Activated CD4-positive, alpha-beta T cell treated with anti-CD3 and anti-CD28 coated beads for 4 hours (primary cell): ENCODE data around the gene IST1.
"Not testable (repeated sequence)": the region's sequence is repeated elsewhere in the genome, so short reads cannot be mapped to it uniquely, and the experiment has no call there.

ENCODE experiments used
- DNase-seq, 2 donors: peaks; one replicate each; pipeline ENCODE4 v3.0.0-alpha.2; 2020

The IST1 gene

DNA sequence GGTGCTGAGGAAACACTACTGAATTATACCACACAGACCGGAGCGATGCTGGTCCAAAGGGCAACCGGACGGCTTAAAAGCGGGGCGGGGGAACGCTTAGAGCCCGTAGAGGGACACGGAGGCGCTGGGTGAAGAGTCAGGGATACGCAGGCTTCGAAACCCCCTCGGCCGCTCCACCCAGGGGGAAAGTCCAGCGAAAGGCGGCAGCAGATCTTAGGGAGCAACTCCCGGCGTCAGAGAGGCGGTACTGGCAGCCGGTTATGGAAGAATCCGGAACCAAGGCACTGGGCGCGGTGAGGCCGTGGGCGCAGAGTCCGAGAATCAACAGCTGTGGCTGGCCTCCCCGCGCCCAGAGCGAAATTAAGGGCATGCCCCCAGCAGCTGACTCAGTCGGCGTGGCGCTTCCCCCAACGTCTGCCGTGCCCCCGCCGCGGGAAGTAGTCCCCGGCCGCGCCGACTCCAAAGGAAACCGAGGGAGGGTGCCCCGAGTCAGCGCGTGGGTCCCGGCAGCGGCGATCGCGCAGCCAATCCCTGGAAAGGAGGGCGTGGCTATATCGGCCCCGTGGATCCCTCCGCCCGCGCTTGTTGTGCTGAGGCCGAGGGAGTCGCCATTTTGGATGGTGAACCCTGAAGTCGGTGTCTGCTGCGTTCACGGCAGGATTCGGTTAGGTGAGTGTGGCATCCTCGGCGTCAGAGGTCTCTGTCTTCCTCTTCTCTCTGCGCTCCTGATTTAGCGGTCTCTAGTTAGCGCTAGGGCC lies at the start of gene IST1:
Gene IST1 (plus strand): TSS at position 611 of the 758 bp plus-strand sequence. CDS start 20,110 bp downstream, outside the sequence.
- peak; percentile 97 to 98 for DNase-seq

- peak; percentile 88 to 92 for DNase-seq
Measured at GRCh38 chr16:71845639-71846430, 49.5 kb upstream of the IST1 start, which contains the start of gene ATXN1L. Gene ATXN1L (plus strand): TSS chr16:71845976. CDS start chr16:71849741, 3,765 bp downstream.

DNA sequence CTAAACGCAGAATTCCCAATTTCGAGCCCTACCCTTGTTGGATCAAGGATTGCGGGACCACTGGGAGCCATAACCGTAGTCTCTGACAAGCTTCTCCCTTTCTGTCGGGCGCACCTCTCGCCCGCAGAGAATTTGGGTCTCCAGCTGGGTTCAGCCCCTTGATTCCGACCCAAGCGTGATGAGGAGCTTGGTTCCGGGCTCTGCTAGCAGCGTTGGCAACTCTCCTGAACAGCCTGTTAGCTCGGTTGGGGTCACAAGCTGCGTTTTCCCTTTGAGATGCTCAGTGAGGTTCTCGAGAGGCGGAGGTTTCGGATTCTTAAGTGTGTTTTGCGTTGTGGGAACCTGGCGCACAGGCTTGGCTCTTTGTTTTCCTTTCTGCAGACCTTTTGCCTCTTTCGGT lies 48.9 kb upstream of the IST1 start:
- DNase-seq: no peak

- DNase-seq: no peak
Measured at GRCh38 chr16:71847096-71847495, 48.2 kb upstream of the IST1 start.

DNA sequence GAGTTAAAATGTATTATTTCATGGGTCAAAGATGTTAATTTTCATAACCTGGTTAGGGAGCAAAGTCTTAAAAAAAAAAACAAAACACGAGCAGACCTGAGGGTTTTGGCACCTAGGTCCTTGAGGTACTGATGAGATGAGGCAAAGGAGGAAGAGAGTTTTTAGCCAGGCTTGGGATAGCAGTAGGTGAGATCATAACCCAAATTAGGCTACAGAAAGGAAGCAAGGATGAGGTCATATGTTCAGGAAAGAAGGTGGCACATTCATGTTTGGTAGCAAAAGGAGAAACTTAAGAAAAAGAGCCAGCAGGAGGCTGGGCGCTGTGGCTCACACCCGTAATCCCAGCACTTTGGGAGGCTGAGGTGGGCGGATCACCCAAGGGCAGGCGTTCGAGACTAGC lies 46.7 kb upstream of the IST1 start:
- DNase-seq: no peak

DNA sequence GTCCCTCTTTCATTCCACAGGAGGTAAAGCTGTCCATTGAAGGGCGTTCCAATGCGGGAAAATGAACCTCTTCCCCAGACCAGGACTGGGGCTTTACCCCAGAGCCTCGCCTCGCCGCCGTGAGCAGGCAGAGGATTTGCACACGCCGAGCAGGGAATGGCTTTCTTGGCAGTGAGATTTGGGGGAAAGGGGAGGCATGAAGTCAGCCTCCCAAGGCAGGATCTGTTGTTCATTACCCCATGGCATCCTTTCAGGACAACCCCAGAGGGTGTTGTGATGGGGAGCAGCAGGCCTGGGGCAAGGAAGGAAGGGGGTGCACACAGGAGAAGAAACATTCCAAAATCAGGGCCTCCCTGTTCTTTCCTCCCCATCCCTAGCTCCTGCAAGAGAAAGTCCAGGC lies 43.6 kb upstream of the IST1 start:
- no peak for DNase-seq

GRCh38 chr16:71852158-71852557 lies 43.2 kb upstream of the IST1 start:
- no peak for DNase-seq

DNA sequence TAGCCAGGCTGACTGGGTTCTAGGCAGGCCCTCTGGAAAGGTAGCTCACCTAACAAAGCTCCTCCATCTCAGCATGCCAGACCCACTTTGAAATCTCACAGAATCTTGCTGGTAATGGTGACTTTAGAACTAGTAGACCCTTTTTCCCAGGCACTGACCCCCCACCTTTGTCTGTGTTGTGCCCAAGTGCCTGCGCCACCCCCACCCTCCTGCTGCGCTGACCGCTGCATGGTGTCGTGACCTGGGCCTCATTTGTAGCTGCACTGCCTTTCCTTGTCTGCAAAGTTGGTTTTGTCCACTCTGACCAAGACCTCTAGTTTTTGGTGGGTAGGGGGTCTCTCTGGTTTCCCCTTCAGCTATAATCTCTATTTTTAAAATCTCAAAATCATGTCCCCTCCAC lies 42.8 kb upstream of the IST1 start:
- no peak for DNase-seq

DNA sequence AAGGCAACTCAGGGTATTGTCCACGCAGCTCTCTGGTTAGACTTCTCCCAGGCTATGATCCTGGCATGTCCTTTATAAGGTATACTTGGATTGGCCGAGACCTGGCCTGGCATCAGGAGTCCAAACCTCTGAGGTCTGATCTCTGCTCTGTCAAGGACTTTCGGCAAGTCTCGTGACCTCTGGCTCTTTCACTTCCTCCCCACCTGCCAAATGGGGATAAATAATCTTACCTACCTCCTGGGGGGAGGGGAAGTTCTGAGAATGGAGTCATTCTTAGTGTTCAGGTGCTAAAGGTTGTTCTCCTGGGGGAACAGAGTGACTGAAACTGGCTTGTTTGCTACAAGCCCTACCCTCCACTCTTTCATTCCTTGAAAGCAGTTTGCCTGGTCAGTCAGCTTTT lies 41.9 kb upstream of the IST1 start:
- no peak for DNase-seq

DNA sequence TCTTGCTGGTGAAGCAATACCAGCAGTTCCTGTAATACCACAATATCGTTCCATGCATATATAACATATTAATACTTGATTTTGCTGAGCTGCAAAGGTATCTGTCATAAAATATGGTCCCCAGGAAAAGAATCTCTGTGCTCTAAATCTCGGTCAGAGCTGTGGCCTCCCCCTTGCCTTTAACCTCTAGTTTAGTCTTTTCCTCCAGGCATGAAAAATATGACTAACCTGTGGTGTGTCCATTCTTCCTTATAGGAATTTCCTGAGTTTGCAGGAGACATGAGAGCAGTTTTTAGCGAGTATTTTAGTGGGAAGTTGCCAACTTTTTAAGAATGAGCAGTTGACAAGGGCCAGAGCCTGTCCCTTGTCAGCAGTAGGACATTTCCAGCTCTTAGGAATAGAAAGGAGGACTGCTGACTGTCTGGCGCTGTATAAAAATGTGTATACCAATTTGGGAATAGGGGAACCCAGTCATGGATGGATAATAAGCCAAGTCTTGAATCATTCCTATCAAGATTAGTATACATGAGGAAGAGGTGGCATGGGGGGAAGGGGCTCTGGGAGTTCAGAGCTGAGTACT lies 40.9 kb upstream of the IST1 start:
- DNase-seq: no peak

DNA sequence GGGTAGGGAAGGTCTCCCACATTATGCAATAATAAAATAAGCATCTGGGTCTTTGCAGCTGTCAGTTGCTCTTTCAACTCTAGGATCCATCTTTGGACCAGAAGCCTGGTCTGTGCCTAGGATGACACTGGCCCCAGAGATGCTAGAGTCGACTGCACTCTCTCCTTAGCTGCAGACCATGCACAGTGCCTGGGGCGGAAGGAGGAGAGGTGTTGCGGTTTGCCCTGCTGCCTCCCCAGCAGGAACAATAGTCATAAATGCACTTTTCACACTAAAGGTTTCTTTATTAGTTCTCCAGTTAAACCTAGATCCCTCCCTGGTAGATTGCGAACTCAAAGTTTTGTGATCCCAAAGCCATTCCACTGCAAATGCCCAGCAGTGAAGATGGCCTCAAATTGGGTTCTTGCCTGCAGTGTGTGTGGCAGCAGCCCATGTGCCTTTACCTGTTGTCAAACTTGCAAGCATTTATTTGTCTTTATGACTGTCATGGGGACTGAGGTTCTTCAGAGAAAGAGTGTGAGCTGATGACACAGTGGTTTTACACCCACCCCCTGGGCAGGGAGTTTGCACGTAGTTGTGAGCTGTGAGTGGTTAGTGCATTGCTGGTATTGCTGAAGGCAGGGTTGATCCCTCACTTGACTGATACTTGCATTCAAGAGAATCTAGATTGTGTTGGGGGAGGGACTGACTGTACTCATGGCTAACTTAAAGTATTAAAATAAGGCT lies 39.2 kb upstream of the IST1 start:
- DNase-seq: no peak

GRCh38 chr16:71859762-71860521 lies 35.4 kb upstream of the IST1 start:
- no peak for DNase-seq

GRCh38 chr16:71863995-71864394 lies 31.3 kb upstream of the IST1 start:
- DNase-seq: no peak

GRCh38 chr16:71865173-71865863 lies 30.0 kb upstream of the IST1 start:
- no peak for DNase-seq

GRCh38 chr16:71867175-71867574 lies 28.2 kb upstream of the IST1 start:
- not testable (repeated sequence) for DNase-seq

- DNase-seq: no peak
Measured at GRCh38 chr16:71867939-71868338, 27.4 kb upstream of the IST1 start.

DNA sequence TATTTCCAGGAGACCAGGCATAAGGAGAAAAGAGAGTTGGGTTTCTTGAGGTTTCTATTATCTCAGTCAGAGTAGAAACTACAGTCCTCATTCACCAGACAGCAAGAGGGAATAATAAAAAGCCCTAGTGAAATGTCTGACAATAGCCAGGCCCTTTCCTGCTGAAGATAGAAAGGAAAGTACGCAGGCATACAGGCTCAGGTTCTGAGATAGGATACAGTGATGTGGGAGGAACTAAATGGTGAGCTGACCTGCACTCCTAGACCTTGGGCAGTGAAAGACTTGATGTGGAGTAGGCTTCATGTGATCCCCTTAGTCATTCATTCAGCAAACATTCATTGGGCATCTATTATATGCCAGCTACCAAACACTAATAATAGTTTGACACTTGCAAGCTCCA lies 26.2 kb upstream of the IST1 start:
- DNase-seq: no peak

GRCh38 chr16:71870818-71871217 lies 24.5 kb upstream of the IST1 start:
- no peak for DNase-seq

GRCh38 chr16:71873199-71873598 lies 22.1 kb upstream of the IST1 start:
- DNase-seq: no peak

DNA sequence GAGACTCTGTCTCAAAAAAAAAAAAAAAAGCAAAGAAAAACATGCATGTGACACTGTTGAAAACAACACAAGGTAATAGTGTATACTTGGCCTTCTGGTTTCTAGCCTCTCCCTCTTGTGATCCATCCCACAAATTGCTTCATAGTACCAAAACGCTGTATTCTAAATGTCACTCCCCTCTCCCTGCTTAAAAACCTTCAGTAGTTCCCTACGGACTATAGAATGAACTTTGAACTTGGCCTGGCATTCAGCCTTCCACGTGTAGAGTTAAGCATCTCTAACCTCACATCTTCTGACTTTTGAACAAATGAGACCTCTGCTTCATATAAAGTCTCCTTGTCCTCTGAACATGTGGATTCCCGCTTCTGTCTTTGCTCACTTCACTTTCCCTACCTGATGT lies 16.4 kb upstream of the IST1 start:
- DNase-seq: no peak

DNA sequence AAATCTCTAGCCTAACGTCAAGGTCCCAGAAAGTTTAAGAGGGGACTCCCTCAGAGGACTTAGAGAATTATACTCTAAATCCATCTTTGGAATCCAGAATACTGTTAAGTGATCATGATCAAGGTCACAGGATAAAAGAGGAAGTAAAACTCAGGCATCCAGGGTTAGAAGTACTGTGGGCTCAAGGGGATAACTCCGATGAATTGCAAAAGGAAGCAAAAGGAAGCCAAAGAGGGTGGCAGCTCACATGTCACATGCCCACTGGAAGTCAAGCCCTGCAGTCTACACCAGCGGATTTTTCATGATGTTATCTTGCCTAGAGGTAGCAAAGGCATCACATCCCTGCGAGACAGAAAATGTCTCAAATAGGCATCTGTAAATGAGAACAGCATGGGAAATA lies 15.2 kb upstream of the IST1 start:
- no peak for DNase-seq
